HG02981 (cell line): Measurements from ENCODE around the gene ANK3.
"Not testable (repeated sequence)": the region's sequence is repeated elsewhere in the genome, so short reads cannot be mapped to it uniquely, and the experiment has no call there.

Experiments
- ATAC-seq: cut with Tn5 transposase; IDR thresholded peaks from one replicate; pipeline ENCODE4 v1.9.1; 2021; ENCODE audit warnings: mild to moderate bottlenecking, moderate library complexity; ENCODE audit not compliant: unreplicated experiment

ANK3 gene

DNA sequence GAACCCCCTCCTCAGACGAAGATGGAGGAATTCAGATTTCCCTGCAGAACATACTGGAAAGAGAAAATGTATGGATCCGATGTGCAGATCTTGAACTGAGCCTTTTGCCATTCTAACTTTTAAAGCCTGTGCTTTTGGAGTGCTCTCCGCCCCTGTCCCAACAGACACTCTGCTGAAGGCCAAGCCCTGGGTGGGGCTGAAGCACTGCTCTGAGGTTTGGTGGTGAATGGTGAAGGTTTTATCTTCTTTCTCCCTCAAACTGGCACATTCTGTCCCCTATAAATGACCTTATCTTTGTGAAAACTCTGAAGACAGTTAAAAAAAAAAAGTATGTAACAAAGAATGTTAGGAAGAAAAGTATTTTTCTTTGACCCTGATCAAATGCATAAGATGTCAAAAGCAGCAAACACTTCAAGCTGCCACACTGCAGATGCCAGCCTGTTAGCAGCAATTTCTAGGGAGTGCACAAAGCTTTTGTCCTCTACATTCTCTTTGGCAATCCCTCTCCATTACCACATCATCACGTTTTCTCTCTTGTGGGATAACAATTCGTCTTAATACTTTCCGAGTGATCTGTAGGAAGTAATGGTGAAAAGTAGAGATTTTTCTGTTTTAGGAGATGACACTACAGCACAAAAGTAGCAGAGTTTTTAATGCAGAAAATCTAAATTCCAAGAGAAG lies 346.0 kb downstream of the ANK3 start:
- no peak for ATAC-seq

DNA sequence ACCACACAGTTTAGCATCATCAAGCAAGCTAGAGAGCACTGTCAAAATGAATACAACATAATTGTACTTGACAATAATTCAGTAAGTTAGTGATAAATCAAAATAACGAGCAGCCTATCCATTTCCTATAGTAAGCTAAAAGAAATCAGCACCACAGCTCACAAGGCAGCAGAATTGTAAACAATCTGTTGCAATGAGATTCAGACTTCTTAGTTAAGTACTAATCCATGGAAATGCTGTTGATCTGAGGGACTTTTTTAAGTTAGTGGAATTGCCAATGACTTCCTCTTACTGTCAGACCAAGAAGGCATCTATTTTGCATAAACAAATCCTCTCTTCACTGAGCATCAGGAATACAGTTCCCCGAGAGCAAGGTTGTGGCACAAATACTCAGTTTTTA lies 346.8 kb downstream of the ANK3 start:
- no peak for ATAC-seq

DNA sequence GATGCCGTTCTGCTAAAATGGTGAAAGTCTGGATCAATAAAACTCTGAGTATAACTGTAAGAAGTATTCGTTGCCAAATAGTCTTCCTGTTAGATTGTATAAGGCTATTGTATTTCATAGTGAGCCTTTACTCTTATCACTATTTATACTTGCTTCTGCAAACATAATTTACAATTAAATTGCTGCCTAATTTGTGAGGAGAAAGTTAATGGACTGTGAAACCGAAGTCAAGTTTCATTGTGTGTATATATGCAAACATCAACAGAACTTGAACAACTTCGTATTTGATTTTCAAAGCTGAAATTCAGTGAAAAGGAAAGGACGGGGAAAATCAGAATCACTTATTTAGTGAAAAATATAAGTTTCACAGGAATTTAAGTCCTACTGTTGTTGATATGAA lies 347.4 kb downstream of the ANK3 start:
- no peak for ATAC-seq

DNA sequence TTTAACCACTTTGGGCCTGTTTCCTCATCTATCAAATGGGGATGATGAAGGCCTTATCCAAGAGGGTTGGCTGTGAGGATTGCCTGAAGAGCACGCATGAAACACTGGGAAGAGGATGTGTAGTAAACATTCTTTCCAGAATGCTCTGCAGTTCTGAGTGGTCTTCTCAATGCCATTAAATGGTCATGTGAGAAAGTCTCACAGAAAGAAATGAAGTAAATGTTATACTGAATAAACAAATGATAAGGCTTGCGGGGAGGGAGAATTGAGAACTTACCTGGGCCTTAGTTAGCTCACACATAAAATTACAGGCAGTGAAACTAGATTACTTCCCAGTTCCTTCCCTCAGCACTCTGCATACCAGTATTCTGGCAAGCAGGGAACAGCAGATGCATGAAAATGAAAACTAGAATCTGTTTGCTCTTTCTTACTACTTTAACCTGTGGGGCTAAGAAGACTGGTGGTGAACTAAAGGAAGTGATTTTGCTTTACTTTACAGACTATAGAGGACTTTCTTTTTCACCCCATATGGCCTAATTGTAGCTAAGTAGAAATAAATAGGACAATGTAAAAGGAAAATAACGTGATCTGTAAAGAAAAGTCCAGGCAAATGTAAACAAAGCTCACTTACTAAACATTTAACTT lies 348.1 kb downstream of the ANK3 start:
- ATAC-seq = no peak

DNA sequence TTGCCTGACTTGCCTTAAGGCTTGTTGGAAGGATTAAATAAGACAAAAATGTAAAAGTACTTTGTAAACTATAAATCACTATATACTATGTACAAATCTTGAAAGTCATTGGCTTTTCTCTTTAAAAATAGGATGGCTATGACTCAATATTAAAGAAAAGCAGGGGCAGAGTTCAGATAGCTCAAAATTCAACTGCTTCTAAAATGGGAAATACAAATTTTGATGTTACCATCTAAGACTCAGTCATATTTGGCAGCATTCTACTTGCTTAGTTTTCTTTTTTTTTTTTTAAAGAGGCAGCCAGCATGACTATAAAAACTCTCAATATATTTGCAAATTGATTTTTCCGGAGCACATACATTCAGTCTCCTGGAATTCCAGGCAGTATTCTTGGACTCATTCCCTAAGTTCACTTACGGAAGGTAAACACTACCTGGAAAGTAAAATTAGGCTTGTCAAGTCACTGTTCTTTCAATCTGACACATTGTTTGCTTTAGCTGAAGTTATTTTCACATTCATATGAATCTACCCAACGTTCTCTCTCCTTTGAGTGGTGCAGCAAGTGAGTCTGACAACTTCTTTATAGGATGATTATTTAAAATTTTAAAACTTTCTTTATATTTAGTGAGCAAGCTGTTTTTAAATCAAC lies 349.5 kb downstream of the ANK3 start:
- ATAC-seq = no peak

DNA sequence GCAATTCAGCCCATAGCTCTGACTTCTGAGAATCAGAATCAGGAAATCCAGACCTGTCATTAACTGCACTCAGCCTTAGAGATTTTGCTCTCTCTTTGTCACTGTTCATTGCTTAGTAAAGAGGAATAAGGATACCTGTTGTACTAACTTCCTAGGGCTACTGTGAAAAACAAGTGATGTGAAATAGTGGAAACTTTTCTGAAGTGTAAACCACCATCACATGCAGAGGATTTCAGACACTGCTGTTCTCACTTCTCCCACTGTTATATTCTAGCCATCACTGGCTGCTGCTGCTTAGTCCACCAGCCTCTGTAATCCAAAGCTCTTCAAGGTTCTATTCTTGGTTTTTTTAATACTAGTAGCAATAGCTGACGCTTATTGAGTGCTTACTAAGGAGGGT lies 353.7 kb downstream of the ANK3 start:
- peak; percentile 38 for ATAC-seq

DNA sequence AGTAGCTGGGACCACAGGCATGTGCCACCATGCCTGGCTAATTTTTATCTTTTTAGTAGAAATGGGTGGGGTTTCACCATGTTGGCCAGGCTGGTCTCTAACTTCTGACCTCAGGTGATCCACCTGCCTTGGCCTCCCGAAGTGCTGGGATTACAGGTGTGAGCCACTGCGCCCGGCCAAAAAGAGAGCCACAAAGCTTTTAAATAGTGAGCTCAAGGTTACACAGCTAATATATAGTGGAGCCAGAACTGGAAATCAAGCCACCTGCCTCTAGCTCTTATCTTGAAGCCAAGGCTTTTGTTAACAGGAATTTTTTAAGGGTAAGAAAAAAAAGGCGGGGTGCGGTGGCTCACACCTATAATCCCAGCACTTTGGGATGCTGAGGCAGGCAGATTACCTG lies 354.3 kb downstream of the ANK3 start:
- ATAC-seq = not testable (repeated sequence)

DNA sequence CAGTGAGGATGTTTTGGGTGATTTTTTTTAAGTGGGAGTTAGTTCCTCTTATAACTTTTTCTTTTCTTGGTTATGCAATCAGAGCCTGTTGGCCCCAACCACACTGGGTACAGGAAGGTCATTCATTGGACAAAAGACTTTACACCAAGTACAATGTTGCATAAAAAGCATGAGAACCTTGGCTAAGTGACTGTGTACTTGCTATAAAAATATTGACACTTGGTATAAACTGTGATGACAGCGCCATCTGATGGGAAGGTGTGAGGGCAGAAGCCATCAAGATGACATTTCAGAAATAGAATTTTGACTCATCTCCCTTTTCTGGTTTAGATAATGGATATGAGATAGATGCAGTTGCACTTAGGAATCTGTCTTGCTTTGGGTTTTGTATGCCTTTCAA lies 357.0 kb downstream of the ANK3 start:
- peak; percentile 32 for ATAC-seq

DNA sequence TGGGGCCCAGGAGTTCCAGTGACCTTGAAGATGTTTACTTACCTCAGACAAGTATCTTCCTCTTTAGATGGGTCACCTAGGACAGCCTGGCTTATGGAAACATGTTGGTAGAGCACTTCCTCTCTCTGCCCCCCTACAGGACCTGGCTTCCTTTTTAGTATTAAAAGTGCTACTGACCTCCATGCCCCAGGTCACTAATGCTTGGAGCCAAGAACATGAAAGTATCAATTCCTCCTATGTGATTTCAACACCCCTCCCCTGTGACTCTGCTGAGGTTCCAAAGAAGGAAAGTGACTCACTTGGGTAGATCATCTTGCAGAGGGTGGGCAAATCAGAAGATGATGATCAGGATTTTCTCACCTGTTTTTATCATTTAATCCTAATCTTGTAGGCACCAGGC lies 358.0 kb downstream of the ANK3 start:
- ATAC-seq = peak; percentile 49

DNA sequence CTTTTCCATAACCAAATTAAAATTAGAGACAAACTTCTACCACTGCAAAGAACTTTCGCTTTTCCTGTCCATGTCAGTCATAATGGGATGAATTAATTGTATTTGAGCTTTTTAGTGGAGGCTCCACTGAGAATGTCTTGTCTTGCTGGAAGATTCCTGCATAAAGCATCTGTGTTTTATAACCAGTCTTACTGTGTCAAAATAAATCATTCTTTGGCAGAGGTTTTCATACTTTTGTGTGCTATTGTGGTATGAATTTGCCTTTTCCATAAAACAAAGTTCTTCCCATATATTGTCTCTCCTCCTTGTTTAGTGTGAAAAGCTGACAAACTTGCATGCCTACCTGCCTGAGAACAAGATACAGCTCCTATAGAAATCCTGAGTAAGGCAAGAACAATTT lies 358.5 kb downstream of the ANK3 start:
- ATAC-seq = no peak

DNA sequence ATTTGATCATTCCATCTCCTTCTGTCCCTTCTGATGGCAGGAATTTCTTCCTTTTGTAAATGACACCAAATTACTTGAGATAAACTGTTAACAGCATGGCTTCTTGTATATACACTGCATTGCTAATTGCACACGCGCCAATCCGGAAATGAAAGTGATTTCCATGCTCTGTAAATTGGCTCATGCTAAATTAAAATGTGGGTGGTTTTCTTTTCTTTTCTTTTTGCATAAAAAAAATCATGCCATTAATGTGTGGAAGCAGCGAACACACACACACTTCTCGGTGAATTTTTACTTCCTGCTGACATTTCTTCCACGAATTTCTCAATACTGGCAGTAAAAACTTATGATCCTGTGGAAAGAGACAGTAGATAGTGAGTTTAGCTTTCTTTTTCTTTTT lies 360.2 kb downstream of the ANK3 start:
- no peak for ATAC-seq

DNA sequence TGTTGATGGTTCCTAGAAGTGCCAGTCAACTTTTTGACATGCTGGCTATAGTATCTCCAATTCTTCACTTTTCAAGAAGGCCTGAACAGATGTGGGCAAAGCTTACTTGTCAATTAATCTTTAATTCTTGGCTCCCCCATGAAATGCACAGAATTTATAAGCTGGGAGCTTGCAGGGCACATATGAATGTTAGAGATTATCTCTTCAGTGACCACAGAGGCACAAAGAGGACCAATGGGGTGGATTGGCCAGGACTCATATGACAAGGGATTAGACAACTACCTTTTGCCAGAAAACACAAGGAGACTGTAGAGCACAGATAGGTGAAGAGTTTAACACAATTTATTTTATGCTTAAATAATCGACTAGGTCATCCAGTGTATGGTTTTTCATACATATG lies 361.6 kb downstream of the ANK3 start:
- no peak for ATAC-seq

DNA sequence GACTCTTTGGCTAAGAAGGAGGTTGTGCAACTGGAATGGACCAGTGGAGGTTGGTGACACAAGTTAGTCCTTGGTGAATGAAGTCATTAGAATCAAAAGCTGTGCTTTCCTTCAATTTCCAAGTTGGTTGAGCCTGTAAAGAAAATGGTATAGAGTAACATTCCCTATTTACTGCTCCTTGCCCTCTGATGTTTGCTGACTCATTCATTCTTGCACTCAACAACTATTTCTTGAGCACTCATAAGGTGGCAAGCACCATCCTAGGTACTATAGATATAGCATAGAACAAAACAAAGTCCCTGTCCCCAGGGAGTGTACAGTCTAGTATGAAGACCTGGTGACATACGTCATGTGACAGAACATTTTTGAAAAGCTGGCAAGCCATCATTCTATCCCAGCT lies 364.4 kb downstream of the ANK3 start:
- ATAC-seq = no peak

DNA sequence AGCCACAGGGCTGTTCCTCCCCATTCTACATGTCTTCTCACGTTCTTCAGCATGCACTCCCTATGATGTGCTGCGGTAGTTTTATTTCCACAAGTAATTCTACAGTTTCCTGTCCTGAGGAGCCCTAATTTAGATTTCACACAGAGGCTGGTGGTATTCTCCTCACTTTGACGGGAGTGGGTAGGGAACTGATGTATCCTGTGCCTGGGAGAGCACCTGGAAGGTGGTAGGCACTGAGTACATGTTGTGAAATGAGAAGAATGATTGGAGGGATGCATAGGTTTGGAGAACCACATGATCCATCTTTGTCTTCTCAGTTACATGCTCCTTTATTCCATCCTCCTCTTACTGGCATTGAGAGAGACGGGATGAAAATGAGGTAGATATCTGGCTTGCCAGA lies 365.2 kb downstream of the ANK3 start:
- ATAC-seq = no peak

DNA sequence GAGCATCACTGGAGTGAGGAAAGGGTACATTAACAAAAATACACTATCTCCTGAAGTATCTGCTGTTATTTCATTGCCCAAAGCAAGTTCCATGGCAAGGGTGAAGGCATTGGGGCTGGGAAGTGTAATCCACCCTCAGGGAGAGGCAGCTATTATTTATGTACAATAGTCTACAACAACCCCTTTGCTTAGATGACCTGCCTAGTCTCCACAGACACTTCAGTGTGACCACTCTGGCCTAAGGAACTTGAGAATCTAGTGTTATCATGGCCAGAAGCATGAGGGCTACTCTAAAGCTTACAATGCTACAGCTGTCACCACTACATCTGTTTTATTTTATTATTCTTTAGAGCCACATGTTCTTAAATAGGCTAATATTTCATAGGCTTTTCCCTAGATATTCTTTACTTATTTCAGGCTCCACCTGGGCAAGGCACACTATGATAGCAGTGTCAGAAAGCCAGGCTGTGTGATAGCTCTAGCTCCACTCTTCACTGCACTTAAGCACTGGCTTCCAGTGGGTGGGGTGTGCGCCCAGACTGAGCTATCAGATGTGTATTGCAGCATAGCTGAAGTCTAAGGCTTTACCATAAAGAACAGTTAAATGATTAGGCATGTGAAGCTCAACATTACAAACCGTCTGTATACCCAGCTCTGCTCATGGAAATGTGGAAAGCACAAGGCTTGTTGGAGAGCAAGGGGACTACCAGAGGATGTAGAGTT lies 366.4 kb downstream of the ANK3 start:
- no peak for ATAC-seq

DNA sequence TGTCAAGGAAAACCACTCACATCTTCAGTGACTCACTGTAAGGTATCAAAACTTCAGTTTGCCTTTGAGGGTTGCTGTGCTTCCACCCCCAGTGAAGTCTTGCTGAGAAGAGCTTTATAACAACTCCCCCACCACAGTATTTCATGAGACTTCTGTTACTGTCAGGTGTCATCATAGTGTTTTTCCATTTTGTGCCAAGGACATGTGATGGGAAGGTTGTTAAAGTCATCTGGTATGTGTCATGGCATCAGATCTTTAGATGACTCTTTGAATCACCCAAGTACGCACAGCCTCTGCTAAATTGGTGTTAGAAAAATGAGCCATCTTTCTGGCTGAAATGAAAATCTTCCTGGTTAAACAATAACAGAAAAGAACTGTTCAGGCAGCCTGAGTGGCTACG lies 368.3 kb downstream of the ANK3 start:
- ATAC-seq = no peak

DNA sequence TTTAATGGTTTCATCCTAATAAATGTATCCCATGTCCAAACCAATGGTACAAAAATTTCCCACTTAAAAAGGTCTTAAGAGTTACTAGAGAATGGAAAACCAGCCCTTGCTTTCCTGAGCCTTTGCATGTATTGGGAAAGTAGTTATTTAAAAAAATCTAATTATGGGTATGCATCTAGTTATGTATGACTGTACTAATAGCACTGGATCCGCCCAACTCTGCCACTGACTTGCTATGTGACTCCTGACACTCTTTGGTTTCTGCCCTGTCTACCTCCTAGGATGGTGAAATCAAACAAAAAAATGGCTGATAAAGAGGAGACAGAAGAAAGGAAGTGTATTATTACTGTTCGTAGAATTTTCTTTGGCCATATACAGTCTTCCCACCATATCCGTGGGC lies 372.9 kb downstream of the ANK3 start:
- no peak for ATAC-seq

DNA sequence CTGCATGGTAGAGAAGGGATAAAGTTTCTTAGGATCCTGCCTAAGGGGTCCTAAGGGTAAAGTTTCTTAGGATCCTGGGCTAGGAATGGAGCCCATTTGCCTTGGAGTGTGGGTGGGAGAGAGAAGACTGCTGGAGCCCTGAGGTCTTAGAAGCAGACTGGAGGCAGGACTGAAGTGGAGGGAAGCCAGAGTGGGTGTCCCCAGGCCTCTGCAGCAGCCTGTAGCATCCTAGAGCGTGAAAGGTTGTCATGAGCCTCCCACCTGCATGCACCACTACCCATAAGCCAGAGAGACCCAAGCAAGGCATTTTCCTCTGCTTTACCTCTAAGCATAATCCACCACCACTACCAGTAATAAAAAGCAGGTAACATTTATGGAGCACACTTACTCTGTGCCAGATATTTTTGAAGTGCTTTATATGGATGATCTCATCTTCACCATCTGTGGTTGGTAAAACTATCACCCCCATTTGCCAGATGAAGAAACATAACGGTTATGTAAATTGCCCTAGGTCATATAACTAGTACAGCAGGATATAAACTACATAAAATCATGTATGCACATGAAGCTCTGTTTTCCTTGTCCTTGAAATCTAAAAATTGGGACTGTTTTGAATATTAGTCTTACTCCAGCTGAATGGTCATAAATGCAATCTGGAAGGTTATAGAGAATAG lies 379.8 kb downstream of the ANK3 start:
- ATAC-seq = no peak

DNA sequence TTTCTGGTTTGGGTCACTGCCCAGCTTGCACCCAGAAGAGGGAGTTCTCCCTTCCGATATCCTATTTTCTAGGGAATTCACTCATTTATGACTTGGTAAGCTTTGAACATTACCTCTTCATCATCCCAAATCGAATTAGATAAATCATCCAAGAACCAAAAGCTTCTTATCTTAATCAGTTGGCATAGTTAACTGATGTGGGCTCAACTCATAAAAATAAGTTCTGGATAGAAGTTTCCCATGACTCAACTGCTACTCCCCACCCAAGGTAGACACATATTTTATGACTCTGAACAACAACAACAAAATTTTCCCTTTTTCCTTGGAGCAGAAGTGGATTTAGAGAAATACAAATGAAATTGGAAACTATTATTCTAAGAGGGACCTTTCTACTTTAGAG lies 380.4 kb downstream of the ANK3 start:
- no peak for ATAC-seq

DNA sequence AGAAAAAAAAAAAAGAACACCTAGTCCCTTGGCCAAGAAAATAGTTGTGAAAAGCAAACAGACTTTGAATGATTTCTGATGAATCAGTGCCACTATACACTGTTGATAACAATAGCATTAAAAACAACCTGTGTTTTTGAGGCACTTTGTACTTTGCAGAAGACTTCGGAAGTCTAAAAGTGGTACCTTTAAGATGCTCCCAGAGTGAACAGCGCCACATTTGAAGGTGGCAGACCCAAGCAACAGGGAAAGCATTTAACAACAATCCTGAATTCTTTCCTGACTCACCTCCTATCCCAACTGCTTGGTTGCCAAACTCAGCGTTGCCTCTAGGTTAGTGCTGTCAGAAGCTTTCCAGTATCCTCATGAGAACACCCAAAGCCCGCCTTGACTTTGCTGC lies 380.9 kb downstream of the ANK3 start:
- no peak for ATAC-seq

DNA sequence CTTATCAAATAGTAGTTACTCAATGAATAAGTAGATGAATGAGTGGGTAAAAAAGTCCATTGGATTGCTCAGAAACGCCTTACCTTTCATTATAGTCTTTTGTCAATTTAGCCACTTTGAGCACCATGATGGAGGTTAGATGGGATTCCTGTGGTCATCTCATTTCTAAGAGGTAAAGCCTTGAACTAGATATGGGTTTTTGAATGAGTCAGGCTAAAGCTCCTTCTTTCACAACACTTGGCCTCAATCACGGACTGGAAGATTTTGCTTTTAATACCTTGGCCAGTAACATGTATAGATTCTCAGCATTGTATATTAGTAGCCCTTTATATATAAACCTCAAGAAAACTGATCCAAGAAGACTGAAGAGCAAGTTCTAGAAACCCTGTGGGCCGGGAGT lies 383.6 kb downstream of the ANK3 start:
- no peak for ATAC-seq
